Memory B cell (primary cell): ENCODE data around the gene LPP.

Source experiments
- ATAC-seq: fragments of 150-1000 bp; cut with Tn5 transposase; 2 replicates; pipeline ENCODE4 v1.10.0; 2021; ENCODE audit warnings: low read depth, mild to moderate bottlenecking, moderate library complexity
- DNase-seq, 2 donors: peaks; one replicate each; pipeline ENCODE4 v3.0.0; 2022; ENCODE audit warnings: low spot score in 2 of 2
- H3K27ac Mint-ChIP-seq: one replicate; pipeline ENCODE4 v1.8.0; 2022; ENCODE audit warnings: mild to moderate bottlenecking, moderate library complexity, mixed read lengths
- H3K27me3 Mint-ChIP-seq: one replicate; pipeline ENCODE4 v1.8.0; 2022; ENCODE audit warnings: mixed read lengths
- H3K36me3 Mint-ChIP-seq: one replicate; pipeline ENCODE4 v1.8.0; 2022; ENCODE audit warnings: mild to moderate bottlenecking, mixed read lengths
- H3K4me1 Mint-ChIP-seq: one replicate; pipeline ENCODE4 v1.8.0; 2022; ENCODE audit warnings: mixed read lengths
- H3K4me3 Mint-ChIP-seq: one replicate; pipeline ENCODE4 v1.8.0; 2022; ENCODE audit warnings: mild to moderate bottlenecking, moderate library complexity, mixed read lengths
- H3K9me3 Mint-ChIP-seq: one replicate; pipeline ENCODE4 v1.8.0; 2022; ENCODE audit warnings: mixed read lengths

Gene LPP

DNA sequence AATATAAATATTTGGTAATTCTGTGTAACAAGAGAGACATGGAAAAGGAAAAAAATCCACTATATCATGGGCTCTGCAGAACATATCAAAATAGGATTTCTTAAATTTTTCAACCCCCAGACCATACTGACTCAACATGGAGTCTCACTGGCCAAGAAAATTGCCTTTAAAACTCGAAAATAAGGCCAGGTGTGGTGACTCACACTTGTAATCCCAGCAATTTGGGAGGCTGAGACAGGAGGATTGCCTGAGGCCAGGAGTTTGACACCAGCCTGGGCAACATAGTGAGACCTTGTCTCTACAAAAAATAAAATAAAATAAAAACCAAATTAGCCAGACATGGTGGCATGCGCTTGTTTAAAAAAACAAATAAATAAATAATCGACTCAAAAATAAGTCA, 723.4 kb downstream of the LPP start:
- ATAC-seq: no peak
- H3K27me3 Mint-ChIP-seq: no peaks in the 10 kb centered on the region
- no peaks in the 10 kb centered on the region for H3K4me1 Mint-ChIP-seq
- H3K9me3 Mint-ChIP-seq: no peaks in the 10 kb centered on the region
- no peak overlapping the region for H3K4me3 Mint-ChIP-seq
- peaks cover 38% of the 10 kb centered on the region for H3K36me3 Mint-ChIP-seq
- DNase-seq: no peak
- H3K27ac Mint-ChIP-seq: no peak overlapping the region

DNA sequence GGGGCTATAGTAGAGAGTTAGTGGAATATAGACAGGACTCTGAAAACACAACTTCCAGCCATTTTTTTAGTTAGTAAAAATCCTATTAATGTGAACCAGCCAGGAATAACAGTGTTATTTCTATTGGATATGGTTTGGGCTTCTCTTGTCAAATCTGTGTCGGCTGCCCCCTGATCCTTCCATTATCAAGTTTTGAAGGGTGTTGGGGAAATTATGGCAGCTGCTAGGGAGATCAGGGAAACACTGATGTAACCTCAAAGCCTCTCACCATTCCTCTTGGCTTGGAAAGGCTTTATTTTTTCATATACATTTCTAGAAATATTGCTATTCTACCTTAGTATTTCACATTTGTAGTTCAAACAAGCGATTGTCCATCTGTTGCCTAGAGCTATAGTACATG, 724.1 kb downstream of the LPP start:
- Mint-ChIP-seq H3K9me3 (no peaks in the 10 kb centered on the region), H3K27ac (no peak overlapping the region), H3K4me1 (no peaks in the 10 kb centered on the region), H3K36me3 (peaks cover 39% of the 10 kb centered on the region), H3K27me3 (no peaks in the 10 kb centered on the region), H3K4me3 (no peak overlapping the region)
- ATAC-seq: no peak
- no peak for DNase-seq

DNA sequence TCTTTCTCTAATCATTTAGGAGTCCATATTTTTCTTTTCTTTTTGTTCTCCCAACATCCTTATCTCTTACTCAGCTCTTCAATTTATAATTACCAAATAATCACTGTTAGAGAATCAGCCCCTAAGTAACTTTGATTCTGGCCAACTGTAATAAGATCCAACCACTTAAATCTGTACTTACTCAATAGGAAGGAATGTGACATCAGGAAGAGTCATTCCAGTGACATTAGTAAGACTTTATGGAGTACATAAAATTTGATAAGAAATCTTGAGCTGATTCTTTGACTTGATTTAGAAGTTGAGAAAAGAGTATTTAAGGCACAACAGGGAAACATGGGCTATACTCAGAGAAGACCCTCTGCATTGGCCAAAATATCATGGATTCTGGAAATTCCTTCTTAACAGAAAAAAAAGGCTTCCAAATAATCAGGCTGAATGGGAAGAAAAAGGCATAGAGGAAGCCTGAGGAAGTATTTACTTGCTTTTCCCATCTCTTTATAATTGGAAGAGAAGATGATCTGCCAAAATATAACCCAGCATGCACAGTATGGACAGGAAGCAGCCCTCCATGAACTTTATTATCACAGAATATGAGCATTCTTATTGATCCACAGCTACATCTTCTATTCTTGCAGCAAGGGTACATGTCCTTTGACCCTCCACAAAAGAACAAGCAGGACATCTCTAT, 728.1 kb downstream of the LPP start:
- H3K27ac Mint-ChIP-seq: peak overlapping the region; percentile 47

DNA sequence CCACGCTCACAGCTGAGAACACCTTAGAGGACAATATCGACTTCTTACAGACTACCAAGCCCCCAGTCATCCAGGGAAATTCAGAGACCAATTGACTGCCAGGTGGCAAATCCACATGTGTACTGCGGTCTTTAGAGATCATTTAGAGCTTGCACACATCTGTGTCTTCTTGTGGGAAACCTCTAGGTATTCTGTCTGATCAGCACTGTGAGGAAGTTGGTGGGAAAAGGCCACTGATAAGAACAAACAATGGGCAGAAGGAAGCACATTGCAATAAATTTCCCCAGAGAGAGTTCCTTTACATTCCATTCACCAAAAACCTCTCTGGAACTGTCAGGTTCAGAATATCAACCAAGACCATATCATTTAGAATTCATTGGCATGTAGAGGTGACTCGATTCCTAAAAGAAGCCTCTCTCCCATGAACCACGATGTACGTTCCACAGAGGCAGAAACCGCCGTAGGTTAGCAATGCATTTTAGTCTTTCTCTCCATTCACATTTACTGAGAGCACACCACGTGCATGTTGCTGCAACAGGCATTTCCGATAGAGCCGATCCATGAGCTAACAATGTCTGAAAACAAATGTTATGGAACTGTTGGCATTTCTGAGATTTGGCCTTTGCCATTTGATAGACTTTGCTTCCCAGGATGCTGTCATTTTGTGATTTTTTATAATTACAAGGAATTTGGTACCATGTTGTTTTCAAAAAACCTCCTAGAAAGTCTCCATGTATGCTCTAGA, 730.5 kb downstream of the LPP start:
- Mint-ChIP-seq H3K27me3 (no peaks in the 10 kb centered on the region), H3K4me3 (no peak overlapping the region), H3K4me1 (no peaks in the 10 kb centered on the region), H3K9me3 (no peaks in the 10 kb centered on the region), H3K36me3 (peaks cover 30% of the 10 kb centered on the region), H3K27ac (no peak overlapping the region)
- ATAC-seq (no peak), DNase-seq (no peak)

More for the DNA sequence above, 728.1 kb downstream of the LPP start:
- H3K27me3 Mint-ChIP-seq: no peaks in the 10 kb centered on the region
- no peak overlapping the region for H3K4me3 Mint-ChIP-seq
- ATAC-seq: no peak
- H3K4me1 Mint-ChIP-seq: no peaks in the 10 kb centered on the region
- peaks cover 24% of the 10 kb centered on the region for H3K36me3 Mint-ChIP-seq
- DNase-seq: no peak
- H3K9me3 Mint-ChIP-seq: no peaks in the 10 kb centered on the region

DNA sequence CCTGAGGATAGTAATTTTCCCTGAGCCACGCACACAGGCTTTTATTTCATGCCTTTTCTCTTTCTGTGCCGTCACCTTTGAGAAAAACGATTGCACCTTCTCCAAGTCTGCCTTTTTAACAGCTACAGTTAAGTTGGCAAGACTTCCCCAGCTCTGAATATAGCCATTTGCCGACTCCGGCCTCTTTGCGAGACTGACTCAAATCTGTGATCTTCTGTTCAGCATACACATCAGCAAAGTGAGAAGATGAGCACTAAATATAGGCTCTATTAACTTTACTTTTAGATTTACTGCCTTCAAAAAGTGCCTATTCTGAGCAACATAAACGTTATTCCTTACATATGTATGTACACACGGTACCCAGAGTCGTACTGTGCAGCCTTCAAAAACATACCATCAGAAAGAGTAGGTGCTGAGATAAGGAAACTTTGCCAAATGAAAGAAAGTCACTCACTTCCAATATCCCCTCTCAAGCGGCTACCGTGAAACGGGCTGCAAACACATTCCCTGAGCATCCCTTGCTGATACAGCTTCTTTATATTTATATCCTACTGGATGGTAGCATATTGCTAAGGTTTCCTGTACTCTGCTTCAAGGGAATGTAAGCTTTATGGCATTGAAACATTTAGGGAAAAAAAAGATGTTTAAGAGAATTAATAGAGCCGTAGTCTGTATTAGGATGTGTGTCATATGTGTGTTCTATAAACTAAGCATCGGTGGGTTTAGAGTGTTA, 734.5 kb downstream of the LPP start:
- peaks cover 19% of the 10 kb centered on the region for H3K36me3 Mint-ChIP-seq
- no peak overlapping the region for H3K27ac Mint-ChIP-seq
- DNase-seq (no peak), ATAC-seq (no peak)
- no peaks in the 10 kb centered on the region for H3K9me3 Mint-ChIP-seq
- H3K4me1 Mint-ChIP-seq: no peaks in the 10 kb centered on the region
- no peak overlapping the region for H3K4me3 Mint-ChIP-seq
- H3K27me3 Mint-ChIP-seq: no peaks in the 10 kb centered on the region

- no peak overlapping the region for H3K27ac Mint-ChIP-seq
- no peak for DNase-seq
- peaks cover 19% of the 10 kb centered on the region for H3K36me3 Mint-ChIP-seq
These were observed 735.1 kb downstream of the LPP start for GRCh38 chr3:188889054-188889491.

DNA sequence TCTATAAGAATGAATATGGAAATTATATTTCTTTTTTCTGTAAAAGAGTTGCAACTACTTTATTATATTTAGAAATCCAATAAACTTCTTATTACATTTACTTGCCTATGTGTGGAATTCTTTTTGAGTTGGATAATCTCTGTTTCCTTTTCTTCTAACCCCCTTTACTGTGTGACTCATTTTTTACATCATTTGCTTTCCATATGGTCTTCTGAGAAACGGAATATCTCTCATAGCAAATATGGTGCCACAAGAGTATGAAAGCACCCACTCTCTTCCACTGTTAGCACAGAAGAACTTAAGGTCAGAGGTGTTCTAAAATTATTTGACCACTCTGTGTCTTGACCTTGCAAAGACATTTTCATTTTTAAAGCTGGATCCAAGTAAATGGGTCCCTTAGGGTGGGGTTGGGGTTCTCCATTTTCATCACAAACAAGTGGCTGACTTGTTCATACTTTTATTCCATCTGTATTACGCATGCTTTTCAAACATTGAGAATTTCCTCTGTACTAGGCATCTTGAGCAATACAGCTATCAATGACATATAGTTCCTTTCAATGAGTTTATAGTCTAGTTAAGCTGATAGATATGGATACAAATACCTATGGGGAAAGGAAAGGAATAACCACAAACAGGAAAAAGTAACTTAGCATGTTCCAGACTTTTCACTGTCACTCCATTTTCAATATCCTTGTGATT, 736.8 kb downstream of the LPP start:
- ATAC-seq: no peak
- Mint-ChIP-seq H3K9me3 (no peaks in the 10 kb centered on the region), H3K27ac (no peak overlapping the region), H3K27me3 (no peaks in the 10 kb centered on the region), H3K4me1 (no peaks in the 10 kb centered on the region), H3K4me3 (no peak overlapping the region), H3K36me3 (peaks cover 15% of the 10 kb centered on the region)
- no peak for DNase-seq

More at GRCh38 chr3:188889054-188889491, 735.1 kb downstream of the LPP start:
- no peaks in the 10 kb centered on the region for H3K4me1 Mint-ChIP-seq
- H3K27me3 Mint-ChIP-seq: no peaks in the 10 kb centered on the region
- no peaks in the 10 kb centered on the region for H3K9me3 Mint-ChIP-seq
- no peak for ATAC-seq
- no peak overlapping the region for H3K4me3 Mint-ChIP-seq

- H3K9me3 Mint-ChIP-seq: no peaks in the 10 kb centered on the region
- no peak for DNase-seq
- no peaks in the 10 kb centered on the region for H3K27me3 Mint-ChIP-seq
- ATAC-seq: no peak
- H3K4me3 Mint-ChIP-seq: no peak overlapping the region
- H3K36me3 Mint-ChIP-seq: no peaks in the 10 kb centered on the region
- H3K27ac Mint-ChIP-seq: no peak overlapping the region
- no peaks in the 10 kb centered on the region for H3K4me1 Mint-ChIP-seq
These were observed 745.9 kb downstream of the LPP start for GRCh38 chr3:188899881-188900280.

- no peak overlapping the region for H3K27ac Mint-ChIP-seq
- H3K36me3 Mint-ChIP-seq: peaks cover 4% of the 10 kb centered on the region
- no peak overlapping the region for H3K4me3 Mint-ChIP-seq
- no peaks in the 10 kb centered on the region for H3K4me1 Mint-ChIP-seq
- DNase-seq (no peak), ATAC-seq (no peak)
- no peaks in the 10 kb centered on the region for H3K9me3 Mint-ChIP-seq
- no peaks in the 10 kb centered on the region for H3K27me3 Mint-ChIP-seq
These were observed 746.5 kb downstream of the LPP start for GRCh38 chr3:188900421-188900951.

- Mint-ChIP-seq H3K4me1 (no peaks in the 10 kb centered on the region), H3K4me3 (no peak overlapping the region), H3K9me3 (no peaks in the 10 kb centered on the region), H3K27ac (no peak overlapping the region), H3K27me3 (no peaks in the 10 kb centered on the region), H3K36me3 (peaks cover 5% of the 10 kb centered on the region)
- no peak for DNase-seq
- no peak for ATAC-seq
These were observed 747.2 kb downstream of the LPP start for GRCh38 chr3:188901126-188901525.

DNA sequence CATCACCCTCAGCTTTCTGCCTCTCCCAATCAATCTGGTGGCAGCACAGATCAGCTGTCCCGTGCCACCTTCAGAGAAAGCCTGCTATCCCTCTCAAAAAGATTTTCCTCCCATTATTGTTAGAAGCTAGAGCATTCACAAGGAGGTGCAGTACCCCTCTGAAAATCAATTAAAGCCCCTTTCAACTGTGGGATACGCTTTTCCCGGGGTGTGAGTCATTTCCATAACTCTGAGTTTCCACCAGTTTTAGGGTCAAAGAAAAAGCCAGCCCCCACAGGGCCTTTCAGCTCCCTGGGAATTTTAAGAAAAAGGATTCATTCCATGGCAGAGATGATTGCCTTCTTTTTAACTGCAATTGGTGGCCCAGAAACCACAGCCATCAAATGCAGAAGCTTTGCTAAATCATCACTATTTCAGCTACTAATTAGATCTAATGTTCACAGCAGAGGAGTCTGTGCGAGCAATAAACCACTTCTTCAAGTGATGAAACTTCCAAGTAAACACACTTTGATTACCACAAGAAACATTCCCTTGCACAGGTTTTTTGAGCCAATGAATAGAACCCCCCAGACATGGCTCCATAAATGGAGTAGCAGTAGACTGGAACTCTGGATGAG, 747.8 kb downstream of the LPP start:
- ATAC-seq (no peak), DNase-seq (no peak)
- no peaks in the 10 kb centered on the region for H3K27me3 Mint-ChIP-seq
- no peaks in the 10 kb centered on the region for H3K4me1 Mint-ChIP-seq
- no peak overlapping the region for H3K4me3 Mint-ChIP-seq
- no peaks in the 10 kb centered on the region for H3K9me3 Mint-ChIP-seq
- no peak overlapping the region for H3K27ac Mint-ChIP-seq
- peaks cover 5% of the 10 kb centered on the region for H3K36me3 Mint-ChIP-seq

DNA sequence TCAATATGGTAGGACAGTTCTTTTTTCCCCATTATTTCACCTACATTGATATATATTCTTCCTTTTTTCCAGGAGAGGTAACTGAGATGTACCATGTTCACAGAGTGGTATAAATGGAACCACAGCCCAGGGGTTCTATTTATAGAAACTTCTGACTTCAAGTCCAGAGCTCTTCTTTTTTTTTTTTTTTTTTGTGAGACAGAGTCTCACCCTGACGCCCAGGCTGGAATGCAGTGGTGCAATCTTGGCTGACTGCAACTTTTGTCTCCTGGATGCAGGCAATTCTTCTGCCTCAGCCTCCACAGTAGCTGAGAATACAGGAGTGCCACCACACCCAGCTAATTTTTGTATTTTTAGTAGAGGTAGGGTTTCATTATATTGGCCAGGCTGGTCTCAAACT, 750.7 kb downstream of the LPP start:
- ATAC-seq (no peak), DNase-seq (no peak)
- no peak overlapping the region for H3K4me3 Mint-ChIP-seq
- no peaks in the 10 kb centered on the region for H3K9me3 Mint-ChIP-seq
- H3K27ac Mint-ChIP-seq: no peak overlapping the region
- no peaks in the 10 kb centered on the region for H3K4me1 Mint-ChIP-seq
- no peaks in the 10 kb centered on the region for H3K27me3 Mint-ChIP-seq
- peaks cover 5% of the 10 kb centered on the region for H3K36me3 Mint-ChIP-seq

GRCh38 chr3:188905547-188905946, 751.6 kb downstream of the LPP start:
- H3K36me3 Mint-ChIP-seq: peaks cover 5% of the 10 kb centered on the region
- no peaks in the 10 kb centered on the region for H3K4me1 Mint-ChIP-seq
- no peak for DNase-seq
- no peak overlapping the region for H3K27ac Mint-ChIP-seq
- H3K27me3 Mint-ChIP-seq: peaks cover 1% of the 10 kb centered on the region
- ATAC-seq: no peak
- no peak overlapping the region for H3K4me3 Mint-ChIP-seq
- no peaks in the 10 kb centered on the region for H3K9me3 Mint-ChIP-seq
